ENCODE measurements around the gene ZNF516.

ZNF516 gene

DNA sequence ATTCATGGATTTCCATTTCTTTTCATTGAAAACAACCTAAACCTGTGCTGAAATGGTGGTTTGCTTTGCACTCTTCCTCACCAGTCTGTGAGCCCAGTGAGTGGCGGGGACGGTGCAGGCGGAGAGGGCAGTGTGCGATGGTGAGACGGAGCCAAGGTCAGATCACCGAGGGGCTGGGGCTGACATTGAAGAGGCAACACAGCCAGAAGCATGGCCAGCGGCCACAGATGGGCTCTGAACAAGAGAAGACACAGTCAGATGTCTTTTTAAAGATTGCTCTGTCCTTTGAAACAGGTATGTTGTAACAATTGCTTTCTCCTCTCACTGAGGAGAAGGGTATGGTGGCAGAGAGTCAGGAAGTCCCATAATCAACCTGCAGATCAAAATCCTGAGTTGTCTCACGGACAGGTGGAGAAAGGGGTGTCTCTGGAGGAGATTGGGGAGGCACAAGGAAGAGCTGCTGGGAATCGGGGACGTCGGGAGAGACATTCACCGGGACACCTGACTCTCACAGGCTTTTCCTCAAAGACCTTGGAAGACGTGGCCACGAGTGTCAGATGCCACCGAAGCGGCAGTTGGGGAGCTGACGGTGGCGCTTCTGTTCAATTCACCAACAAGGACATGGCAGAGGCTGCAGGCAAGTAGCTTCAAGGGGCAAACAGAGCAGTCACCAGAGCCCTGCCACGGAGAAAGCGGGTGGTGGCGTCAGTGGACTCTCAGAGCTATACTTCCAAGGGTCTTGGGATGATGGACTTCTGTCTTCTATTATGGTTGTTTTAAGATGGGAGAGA is 12.1 kb upstream of the ZNF516 start:
- DNase-seq (ENCODE audit: low read depth, low spot score) = no peak

DNA sequence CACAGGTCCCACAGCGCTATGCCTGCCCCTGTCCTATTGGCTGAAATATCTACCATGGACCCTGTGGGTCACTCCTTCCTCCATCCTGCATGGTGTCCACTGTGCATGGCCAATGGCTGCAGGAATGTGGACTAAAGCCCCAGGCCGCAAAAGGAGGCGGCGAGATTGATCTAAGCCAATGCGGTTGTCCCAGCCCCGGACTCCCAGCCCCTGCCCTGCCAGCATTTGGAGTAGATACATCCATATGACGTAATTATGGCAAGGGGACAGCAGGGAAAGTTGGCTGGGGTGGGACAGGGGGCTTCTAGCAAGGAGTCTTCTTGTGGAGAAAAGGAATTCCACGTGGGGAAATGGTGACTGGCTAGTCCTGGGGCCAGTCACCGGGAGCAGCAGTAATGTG is 11.4 kb upstream of the ZNF516 start:
- DNase-seq (ENCODE audit: low read depth, low spot score) = no peak

DNA sequence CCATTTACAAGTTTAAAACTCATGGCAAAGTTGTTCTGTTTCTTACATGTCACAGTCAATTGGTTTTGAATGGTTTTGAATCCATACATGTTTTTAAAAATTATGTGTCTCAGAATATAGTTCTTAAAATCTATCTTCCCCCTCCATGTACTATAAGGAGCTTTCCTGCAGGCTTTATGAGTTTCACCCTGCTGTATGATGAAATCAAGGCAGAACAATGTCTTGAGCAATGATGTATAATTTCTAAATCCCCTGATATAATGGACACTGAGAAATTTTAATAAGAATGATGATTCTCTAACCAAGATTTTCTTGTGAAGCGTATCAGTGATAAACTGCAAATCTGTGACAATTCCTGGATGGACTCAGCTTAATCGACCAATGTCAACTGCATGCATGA is 10.6 kb upstream of the ZNF516 start:
- no peak for DNase-seq (ENCODE audit: low read depth, low spot score)

DNA sequence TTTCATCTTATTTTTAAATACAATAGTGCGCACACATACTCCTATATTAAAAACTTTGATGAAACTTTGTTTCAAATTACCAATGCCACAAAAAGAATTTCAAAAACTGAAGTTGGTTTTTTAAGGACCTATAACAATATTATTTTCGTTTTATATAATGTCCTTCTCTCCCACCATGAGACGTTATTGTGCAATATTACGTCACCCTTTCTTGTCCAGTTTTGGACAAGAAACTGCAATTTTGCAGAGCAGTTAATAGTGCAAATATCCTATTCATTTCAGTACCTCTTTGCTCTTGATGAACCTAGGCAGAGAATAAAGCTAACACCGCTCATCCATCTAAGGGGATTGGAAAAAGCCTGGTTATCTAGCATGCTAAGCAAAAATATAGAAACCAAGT is 9.7 kb upstream of the ZNF516 start:
- DNase-seq (ENCODE audit: low read depth, low spot score) = no peak

DNA sequence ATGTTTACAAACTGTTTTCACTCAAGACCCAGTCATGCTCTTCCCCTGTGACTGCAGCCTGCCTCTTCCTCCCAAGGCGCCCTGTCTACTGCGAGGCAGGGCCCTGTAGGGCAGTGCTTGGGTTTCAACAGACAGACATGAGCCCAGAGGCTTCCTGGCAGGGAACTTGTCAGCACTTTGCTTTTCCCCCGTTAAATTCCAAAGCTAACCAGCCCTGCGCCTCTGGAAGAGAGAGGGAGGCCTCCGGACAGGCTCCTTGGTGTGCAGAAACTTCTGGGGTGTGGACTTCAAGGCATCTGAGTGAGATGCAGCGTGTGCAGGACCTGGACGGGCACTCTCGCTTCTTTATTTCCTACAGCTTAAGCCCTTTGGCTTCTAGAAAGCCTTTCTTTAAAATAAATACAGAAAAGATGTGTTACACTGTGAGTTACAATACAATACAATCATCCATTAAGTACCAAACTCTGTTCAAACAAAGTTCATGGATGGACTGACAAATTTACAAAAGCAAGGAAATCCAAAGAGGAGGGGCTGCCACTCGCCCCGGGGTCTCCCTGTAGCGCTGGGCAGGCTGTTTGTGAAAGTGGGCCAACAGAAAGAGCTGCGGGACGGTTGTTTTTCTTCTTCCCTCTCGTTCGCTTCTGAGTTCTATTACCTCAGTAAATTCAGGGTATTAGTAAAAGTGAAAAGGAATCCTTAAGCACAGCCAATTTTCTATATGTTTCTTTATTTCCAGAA is 8.8 kb upstream of the ZNF516 start:
- DNase-seq (ENCODE audit: low read depth, low spot score) = peak; percentile 80

DNA sequence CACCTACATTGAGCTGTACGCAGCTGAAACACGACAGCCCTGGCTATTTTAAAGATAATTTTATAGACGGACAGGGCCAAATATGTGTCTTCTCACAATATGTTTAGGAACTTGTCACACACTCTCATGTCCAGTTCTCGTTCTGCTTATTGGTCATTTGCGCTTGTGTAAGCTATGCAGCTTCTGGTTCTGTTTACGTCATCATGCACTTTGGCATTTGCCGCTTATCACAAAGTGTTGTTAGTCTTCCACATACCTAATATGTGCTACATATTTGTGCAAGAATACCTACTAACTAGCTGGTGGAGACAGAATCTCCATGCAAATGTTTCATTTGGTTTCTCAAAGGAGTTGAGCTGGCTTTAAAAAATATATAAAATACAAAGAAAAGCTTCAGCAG is 7.5 kb upstream of the ZNF516 start:
- DNase-seq (ENCODE audit: low read depth, low spot score) = no peak

DNA sequence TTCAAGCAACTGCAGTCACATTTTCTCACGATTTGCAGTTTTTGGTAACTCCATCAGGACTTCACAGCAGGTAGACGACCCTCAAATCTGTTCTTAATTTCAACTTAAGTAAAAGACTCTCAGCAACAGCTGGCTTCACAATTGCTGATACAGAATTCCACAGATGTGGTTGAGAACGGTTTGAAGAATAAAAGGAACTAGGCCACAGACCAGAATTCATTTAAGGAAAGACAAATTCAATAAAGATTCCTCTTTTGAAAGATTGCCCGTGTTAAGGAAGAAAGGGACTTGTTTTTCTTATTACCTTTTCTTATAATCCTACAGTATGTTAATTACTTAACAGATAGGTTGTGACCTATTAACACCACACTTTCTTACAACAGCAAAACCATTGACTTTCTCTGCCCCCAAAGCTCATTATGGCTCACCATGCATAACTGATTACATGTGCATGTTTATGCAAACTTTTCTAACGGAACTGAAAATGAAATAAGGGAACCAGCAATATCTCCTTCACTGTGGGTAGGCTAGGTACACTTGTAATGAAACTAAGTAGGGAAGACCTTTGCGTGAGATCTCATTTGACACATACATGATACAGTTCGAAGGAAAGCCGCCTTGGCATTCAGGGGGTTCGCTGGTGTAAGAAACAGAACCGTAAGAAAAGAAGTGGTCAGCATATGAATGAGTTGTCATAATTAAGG is 4.7 kb upstream of the ZNF516 start:
- DNase-seq (ENCODE audit: low read depth, low spot score) = no peak

DNA sequence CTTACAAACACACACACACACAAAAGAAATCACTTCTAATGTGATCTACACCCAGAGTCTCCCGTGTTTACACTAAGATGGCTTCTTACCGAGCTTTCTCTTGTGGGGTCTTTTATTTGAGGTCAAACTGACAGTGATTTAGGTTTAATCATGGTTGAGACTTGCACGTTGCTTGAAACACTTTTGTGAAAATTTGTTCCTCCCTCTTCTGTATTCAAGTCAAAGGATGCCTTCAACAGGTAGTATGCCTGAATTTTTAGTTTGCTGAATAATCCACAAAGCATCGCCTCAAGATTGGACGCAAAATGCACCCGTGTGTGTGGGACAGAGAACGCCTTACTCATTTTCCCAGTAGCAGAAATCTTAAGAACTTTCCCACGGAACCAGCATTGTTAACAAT is 4.0 kb upstream of the ZNF516 start:
- no peak for DNase-seq (ENCODE audit: low read depth, low spot score)

DNA sequence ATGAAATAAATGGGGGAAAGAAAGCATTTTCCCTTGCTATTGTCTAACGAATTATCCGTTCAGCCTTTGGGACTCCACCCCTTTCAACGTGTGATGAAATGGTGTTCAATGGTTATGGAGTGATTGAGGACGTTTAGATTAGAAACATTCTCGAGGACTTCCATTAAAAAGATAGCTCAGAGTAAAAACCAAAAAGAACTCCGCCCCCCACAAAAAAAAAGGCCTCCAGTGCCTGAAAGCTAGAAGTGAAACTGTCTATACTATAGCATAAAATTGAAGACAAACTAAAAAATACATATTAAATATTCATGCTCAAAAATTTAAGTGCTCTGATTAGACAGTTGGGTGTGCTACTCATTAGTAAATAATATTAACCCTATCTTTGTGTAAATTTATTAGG is 3.0 kb upstream of the ZNF516 start:
- no peak for DNase-seq (ENCODE audit: low read depth, low spot score)

DNA sequence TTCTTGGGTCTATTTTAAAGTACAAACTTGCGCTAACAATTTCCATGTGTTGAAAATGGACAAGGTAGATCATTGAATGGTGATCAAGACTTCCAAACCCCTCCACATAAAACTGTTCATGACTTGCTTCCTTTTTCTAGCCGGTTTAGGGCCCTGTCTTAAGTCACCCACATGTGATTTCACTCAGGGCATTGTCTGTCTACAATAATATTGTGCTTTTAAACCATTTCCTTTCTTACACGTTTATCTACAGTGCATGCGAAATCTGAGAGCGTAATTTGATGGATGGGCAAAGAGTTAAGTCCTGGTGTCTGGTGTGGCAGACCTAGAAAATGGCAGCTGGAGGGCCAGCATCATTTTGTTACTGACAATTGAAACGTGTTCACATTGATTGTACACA is 2.0 kb upstream of the ZNF516 start:
- no peak for DNase-seq (ENCODE audit: low read depth, low spot score)

DNA sequence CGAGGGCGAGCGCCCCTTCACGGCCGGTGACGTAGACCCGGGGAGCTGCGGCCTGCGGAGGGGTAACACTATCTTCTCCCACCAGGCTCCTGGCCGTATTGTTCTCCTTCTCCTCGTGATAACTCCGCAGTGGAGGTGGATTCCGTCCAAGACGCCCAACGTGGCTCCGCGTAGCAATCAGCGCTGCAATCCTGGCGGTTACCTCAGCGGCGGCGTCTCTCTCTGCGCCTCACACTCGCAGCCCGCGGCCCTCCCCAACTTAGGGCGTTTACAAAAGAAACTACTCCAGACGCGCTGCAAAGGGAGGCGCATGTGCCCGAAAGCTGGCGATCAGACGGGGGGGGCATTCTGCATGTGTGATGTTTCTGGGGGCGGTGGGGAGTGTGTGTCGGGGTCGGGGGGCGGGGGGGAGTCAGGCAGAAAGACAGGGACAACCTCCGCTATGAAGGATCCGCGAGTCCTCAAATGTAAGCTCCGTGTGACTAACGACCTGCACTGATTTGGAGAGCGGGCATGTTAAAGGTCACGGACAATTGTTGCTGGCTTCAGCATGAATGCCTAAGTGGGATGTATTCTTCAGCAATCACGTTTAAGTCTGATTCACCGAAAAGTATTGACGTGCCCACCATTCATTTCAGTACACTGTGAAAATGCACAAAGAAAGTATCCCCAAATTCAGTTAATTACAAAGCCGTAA is 1.3 kb upstream of the ZNF516 start:
- DNase-seq (ENCODE audit: low read depth, low spot score) = peak; percentile 78

DNA sequence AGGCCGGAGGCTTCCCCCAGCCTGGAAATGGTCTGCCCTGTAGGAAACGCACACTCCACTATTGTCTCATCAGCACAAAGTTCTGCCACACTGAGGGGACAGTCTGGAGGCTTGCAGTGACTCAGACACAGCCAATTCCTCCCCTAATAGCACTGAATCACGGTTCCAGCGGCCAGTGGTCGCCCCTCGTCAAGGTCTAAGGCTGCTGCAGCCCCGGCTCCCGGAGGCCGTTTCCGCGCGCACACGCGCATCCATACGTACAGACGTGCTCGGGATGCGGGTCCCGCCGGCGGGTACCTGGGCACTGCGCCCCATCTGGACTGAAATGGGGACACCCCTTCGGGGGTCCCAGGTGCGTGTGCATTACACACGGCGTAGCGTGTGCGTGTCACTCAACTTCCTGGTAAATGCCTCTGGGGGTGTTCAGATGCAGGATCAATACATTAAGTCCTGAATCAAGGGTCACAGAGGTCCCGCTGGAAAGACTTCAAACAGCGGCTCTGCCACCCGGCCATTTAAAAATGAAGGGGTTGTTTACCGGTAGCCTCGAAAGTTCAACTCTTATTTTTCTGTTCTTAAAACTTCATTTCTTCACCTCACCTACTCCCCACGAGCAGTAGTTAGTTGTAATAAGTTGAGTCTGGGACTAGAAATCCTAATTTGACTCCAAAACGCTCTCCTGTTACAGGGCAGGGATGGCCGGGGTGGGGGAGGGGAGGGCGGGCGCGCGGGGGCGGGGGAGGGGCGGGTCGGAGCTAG is 572 bp upstream of the ZNF516 start:
- DNase-seq (ENCODE audit: low read depth, low spot score) = peak; percentile 79

DNA sequence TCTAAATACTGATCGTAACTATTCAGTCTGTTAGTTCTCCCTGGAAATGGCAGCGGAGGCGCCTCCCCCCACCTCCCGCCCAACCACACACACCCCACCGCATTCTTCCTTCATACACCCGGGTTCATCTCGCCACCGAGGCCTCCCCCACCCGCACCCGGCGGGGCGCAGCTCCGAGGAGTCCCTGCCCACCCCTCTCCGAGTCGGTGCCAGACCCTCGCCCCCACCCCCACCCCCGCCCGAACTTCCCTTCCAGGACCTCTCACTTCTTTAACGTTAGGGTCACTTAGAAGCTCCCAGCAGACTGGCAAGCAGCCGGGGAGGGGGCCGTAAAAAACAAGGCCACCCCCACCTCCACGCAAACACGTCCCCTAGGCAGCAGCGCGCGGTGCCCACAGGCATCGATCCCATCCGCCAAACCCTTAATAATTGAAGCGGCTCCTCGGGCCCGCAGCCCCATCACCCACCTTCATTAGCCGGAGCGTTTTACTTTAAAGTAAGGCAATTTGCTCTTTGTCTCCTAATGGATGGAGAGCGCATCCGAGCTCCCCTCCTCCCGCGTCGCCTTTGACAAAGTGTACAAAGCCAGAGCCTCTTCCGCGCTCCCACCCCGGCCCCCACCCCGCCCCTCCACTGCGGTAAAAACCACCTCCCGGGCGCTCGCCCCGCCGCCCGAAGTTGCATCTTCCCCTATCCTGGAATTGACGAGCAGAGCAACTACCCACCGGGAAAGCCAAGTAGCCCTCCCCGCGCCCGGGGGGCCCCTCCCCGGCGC is 624 bp downstream of the ZNF516 start:
- peak; percentile 58 for DNase-seq (ENCODE audit: low read depth, low spot score)

DNA sequence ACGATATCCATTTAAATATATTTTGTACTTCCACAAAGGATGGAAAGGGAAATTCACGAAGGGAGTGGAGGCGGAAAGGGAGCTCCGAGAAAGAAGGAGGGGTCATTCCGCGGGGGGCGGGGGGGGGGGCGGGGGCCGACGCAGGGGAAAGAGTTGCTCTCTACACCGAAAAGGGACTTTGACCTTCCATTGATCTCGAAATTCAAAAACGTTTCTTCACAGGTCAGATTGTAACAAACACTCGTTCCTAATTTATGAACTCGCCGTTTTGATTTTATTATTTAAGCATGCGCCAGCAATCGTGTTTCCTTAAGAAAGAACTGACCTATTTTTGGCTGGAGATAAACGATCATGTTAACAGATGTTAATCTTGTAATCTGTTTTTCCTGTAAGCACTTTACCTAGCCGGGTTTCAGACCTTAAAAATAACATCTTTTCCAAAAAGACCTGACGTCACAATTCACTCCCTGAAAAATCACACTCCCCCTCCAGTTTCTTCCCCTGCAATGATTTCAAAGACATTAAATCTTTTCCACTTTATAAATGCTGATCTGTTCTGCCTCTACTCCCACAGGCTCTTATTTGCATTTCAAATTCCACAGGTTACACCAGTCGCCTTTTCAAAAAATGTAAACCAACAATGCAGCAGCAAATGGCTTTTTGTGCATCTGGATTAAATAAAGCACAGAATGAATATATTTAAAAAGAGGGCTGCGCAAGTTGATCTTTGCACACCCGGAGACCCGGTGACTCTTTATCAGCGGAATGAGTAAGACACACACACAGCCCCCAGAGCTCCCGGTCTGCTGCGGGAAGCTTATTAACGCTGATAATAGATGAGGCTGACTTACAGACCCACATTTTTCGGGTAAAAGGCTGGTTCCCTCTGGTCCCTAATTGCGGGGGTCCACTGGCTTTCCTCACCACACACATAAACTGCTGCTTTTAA is 1.6 kb downstream of the ZNF516 start:
- DNase-seq (ENCODE audit: low read depth, low spot score) = peak; percentile 63

DNA sequence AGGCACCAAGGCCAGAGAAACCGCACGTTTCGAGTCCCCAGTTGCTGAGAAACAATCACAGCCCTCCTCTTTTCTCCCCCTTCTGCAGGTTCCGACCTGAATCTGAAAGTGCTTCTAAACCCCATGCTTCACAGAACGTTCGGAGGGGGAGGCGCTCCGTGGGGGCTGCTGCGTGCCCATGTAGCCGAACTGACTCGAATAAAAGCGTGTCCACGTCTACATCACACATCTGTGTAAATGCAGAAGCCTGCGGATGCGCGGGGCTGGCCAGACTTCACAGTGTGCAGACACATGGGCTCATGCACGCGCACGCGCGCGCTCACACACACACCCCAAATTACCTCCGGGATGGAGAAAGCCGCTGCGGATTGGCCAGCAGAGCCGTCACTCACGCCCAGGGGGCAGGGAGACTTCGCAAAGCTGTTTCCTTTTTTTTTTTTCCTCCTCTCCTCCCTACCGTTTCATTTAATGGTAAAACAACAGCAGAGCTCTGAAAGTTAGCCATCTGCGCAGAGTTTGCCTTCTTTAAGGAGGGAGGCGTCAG is 2.3 kb downstream of the ZNF516 start:
- peak; percentile 97 for DNase-seq (ENCODE audit: low read depth, low spot score)

DNA sequence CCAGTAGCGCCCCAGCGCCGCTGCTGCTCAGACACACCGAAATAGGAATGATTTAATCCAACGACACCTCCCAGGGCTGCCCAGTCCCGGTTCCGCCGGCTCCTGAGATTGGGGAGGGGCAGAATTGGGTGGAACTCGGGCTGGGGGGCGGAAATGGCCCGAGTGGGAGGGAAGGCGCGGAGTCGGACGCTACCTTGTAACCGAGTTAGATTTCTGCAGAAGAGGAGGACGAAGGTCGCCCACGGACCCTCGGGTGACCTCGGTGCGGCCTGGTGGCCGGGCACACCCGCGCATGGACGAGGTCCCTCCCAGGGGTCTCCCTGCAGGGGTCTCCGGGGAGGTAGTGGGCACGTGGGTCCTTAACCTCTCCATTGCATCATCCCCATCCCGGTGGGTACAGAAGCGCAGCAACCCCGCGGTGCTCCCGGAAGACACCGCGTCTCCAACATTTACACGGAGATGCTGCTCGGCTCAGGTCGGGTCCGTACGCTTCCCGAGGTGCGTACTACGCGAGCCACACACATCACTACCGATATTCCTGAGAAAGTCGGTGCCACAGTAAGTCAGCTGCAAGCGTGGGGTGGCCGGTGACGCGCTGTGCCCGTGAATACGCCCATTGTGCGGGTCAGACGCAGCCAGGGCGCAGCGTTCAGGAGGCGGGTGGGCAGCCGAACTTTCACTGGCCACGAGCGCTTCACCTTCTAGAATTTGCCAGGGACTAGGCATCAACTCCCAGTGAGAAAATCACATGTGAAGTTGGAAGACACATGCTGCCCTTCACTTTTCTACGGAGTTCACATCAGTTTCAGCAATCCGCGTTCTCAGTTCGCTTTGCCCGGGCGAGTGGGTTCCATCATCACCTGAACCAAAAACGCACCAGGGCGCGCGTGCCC is 3.0 kb downstream of the ZNF516 start:
- DNase-seq (ENCODE audit: low read depth, low spot score) = peak; percentile 67

DNA sequence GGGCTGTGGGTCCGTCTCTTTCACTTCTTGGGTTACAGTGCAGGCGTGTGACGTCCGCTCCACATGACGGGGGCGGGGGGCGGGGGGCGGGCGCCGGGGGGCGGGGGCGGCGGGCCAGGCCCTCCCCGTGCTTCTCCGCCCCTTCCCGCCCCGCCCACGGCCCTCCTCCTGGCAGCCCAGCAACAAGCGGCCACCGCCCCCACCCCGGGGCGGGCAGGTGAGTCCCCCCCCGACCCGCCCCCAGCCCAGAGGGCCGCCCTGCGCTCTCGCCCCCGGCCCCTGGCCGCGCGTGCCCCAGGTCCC is 3.6 kb downstream of the ZNF516 start:
- DNase-seq (ENCODE audit: low read depth, low spot score) = no peak

All from ELF-1 (cell line).